Endothelial cell of umbilical vein (primary cell): ENCODE measurements around the gene OPRM1. TPM values are rescaled to one million over a fixed set of nuclear protein-coding genes. Genes with fewer than 3 reads are reported as not detected.

ENCODE experiments used
- BruUV-seq: library from RNA; stranded (reverse); fragments of 400-500 nt; replicated peaks from 2 replicates; lab custom pipeline; 2021; lab: Mats Ljungman, UMichigan
- CTCF ChIA-PET: fragments of 300-600, 350-600 bp; sonication (Branson Sonifier 250); formaldehyde crosslinking; loops from one replicate; lab custom pipeline; 2021; ENCODE audit warnings: antibody characterized with exemption, inconsistent platforms; lab: Charles Lee
- POLR2A ChIA-PET: fragments of 300-600, 350-600 bp; sonication (Branson Sonifier 250); formaldehyde crosslinking; loops from one replicate; lab custom pipeline; 2021; ENCODE audit warnings: antibody characterized with exemption, inconsistent platforms; lab: Charles Lee
- DNase-seq: peaks from one replicate; pipeline ENCODE4 v3.0.0-alpha.2; 2011; ENCODE audit warnings: low read depth, low spot score
- FAIRE-seq: peaks from 2 replicates; lab custom pipeline; 2011; peaks lifted over from hg19 to GRCh38; lab: Jason Lieb, UNC
- H2AFZ ChIP-seq: 2 replicates; pipeline ENCODE4 v1.6.0; 2012; ENCODE audit warnings: low read depth, low read length, control low read depth, inconsistent platforms
- H3K27ac ChIP-seq: 2 replicates; pipeline ENCODE4 v1.5.1; 2011; ENCODE audit warnings: low read depth, mild to moderate bottlenecking, control low read depth, low read length, moderate library complexity; ENCODE audit not compliant: insufficient read depth
- H3K27me3 ChIP-seq, 2 experiments: 2 replicates each; pipeline versions ENCODE4 v1.6.0 to v1.6.1; 2011; ENCODE audit warnings: low read length in 2 of 2, mixed read lengths in 1 of 2; ENCODE audit not compliant: control insufficient read depth in 2 of 2, insufficient read depth in 2 of 2
- H3K36me3 ChIP-seq, 2 experiments: 2 replicates in 1 of 2; 3 replicates in 1 of 2; pipeline ENCODE4 v1.5.1; 2011; ENCODE audit warnings: low read length in 2 of 2, mild to moderate bottlenecking in 1 of 2, moderate library complexity in 1 of 2; ENCODE audit not compliant: control insufficient read depth in 2 of 2, insufficient read depth in 2 of 2; ENCODE audit errors: extremely low read depth in 1 of 2
- H3K4me1 ChIP-seq: 3 replicates; pipeline ENCODE4 v1.5.1; 2011; ENCODE audit warnings: mild to moderate bottlenecking, low read length; ENCODE audit not compliant: control insufficient read depth, insufficient read depth; ENCODE audit errors: extremely low read depth
- H3K4me2 ChIP-seq: 2 replicates; pipeline ENCODE4 v1.6.1; 2011; ENCODE audit warnings: low read length, control low read depth, mixed read lengths; ENCODE audit not compliant: insufficient read depth
- H3K4me3 ChIP-seq, 3 experiments: fragments of 200-600 bp in 1 of 3; sonication (generic), shearing (Covaris generic) in 1 of 3; replicated peaks in 1 of 3; 2 replicates each; pipeline ENCODE4 v1.5.1; 2011 to 2016; ENCODE audit warnings: control low read depth in 3 of 3, low read length in 3 of 3, mild to moderate bottlenecking in 2 of 3, inconsistent platforms in 1 of 3, low read depth in 1 of 3, moderate library complexity in 1 of 3; ENCODE audit not compliant: insufficient read depth in 1 of 3
- H3K79me2 ChIP-seq: 2 replicates; pipeline ENCODE4 v1.6.0; 2012; ENCODE audit warnings: low read length, inconsistent platforms; ENCODE audit not compliant: control insufficient read depth, insufficient read depth
- H3K9ac ChIP-seq: replicated peaks from 2 replicates; pipeline ENCODE3; 2011; ENCODE audit warnings: low read length, control low read depth; ENCODE audit not compliant: insufficient read depth; ENCODE audit errors: extremely low read depth
- H3K9me1 ChIP-seq: replicated peaks from 3 replicates; pipeline ENCODE4 v1.6.0; 2011; ENCODE audit warnings: mild to moderate bottlenecking, low read length; ENCODE audit not compliant: control insufficient read depth, insufficient read depth; ENCODE audit errors: extremely low read depth
- H3K9me3 ChIP-seq: replicated peaks from 2 replicates; pipeline ENCODE4 v1.5.1; 2012; ENCODE audit warnings: low read length, inconsistent platforms; ENCODE audit not compliant: control insufficient read depth, insufficient read depth
- H4K20me1 ChIP-seq: replicated peaks from 2 replicates; pipeline ENCODE3; 2011; ENCODE audit warnings: mild to moderate bottlenecking, low read length; ENCODE audit not compliant: control insufficient read depth, insufficient read depth; ENCODE audit errors: extremely low read depth
- EZH2 ChIP-seq: IDR thresholded peaks from 2 replicates; pipeline ENCODE4 v1.6.1; 2012; ENCODE audit warnings: borderline replicate concordance, low read depth, mild to moderate bottlenecking, moderate library complexity, low read length, inconsistent platforms; ENCODE audit not compliant: severe bottlenecking
- FOS ChIP-seq: IDR thresholded peaks from 2 replicates; pipeline ENCODE4 v1.6.1; 2011; ENCODE audit warnings: mild to moderate bottlenecking, low read length, moderate library complexity, borderline replicate concordance; ENCODE audit not compliant: insufficient read depth
- GATA2 ChIP-seq: IDR thresholded peaks from 2 replicates; pipeline ENCODE4 v1.7.0; 2011; ENCODE audit warnings: low read depth, mild to moderate bottlenecking, moderate library complexity, mixed read lengths, low read length; ENCODE audit not compliant: insufficient read length, insufficient read depth
- JUN ChIP-seq: IDR thresholded peaks from 2 replicates; pipeline ENCODE4 v1.6.1; 2011; ENCODE audit warnings: borderline replicate concordance, low read depth; ENCODE audit not compliant: insufficient read length, insufficient read depth
- MYC ChIP-seq: IDR thresholded peaks from one replicate; pipeline ENCODE4 v1.6.1; 2011; ENCODE audit warnings: mild to moderate bottlenecking, low read depth, low read length
- POLR2A ChIP-seq: IDR thresholded peaks from 2 replicates; pipeline ENCODE4 v1.6.1; 2012; ENCODE audit warnings: low read depth, mild to moderate bottlenecking, control low read depth, low read length
- POLR2AphosphoS5 ChIP-seq: IDR thresholded peaks from 2 replicates; pipeline ENCODE4 v1.6.1; 2012; ENCODE audit warnings: low read depth, mild to moderate bottlenecking, control low read depth, low read length, moderate library complexity; ENCODE audit not compliant: insufficient read depth
- dilution Hi-C: fragments of 300-500 bp; cut with MboI; formaldehyde crosslinking; loops from one replicate; pipeline ENCODE4 v1.15.0; 2019; ENCODE audit warnings: low sequenced_read_pairs; ENCODE audit not compliant: extremely low pct_ligation_motif_present
- intact Hi-C: fragments of 100-400 bp; cut with micrococcal nuclease; formaldehyde crosslinking; loops from one replicate; pipeline ENCODE4 v1.10.0; 2022
- polyA plus RNA-seq, 4 experiments: library from polyadenylated mRNA; depleted of rRNA in 3 of 4; stranded (reverse) in 3 of 4; unstranded in 1 of 4; fragments of >200 nt; gene quantifications; 2 replicates each; pipeline versions ENCODE4 v1.2.1 to v1.2.3, GENCODE V29; 2011 to 2012; ENCODE audit warnings: missing spikeins in 1 of 4
- total RNA-seq: library from RNA; stranded (reverse); gene quantifications from 2 replicates; pipeline ENCODE4 v1.2.3, GENCODE V29; 2021
- TF ChIP-seq, protein P1 (sequence below), 2 donors: IDR thresholded peaks; 1 replicate in 1 of 2; 2 replicates in 1 of 2; pipeline ENCODE4 v1.5.1; 2011; ENCODE audit warnings: low read length in 2 of 2, mild to moderate bottlenecking in 2 of 2, moderate library complexity in 2 of 2, control low read depth in 1 of 2, inconsistent platforms in 1 of 2, low read depth in 1 of 2; ENCODE audit not compliant: insufficient read depth in 1 of 2; ENCODE audit errors: extremely low read depth in 1 of 2
- TF ChIP-seq, protein P2 (sequence below): IDR thresholded peaks from 2 replicates; pipeline ENCODE4 v1.6.1; 2011; ENCODE audit not compliant: insufficient read depth, insufficient read length

OPRM1 gene
- total and polyA plus RNA-seq, 2 donors (not counting 3 experiments of a cell fraction or from before 2014, with no cell fraction given), result not detected

DNA sequence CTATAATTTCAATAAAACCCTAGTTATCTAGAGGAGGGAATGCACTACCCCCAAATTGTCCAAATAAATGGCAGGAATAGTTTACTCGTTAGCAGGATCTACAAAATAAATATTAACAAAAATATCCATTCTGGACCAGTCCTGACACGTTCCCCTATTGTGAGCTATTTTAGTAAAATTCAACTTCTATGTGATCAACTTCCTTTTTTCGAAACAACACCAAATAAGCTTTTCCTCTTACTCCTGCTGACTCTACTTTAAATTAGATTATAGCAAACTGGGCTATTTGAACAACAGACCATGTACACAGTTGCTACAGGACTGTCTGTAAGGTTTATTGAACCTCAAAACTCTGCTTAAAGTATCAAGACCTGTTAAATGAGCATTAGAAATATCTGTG is 163.3 kb downstream of the OPRM1 start:
- no peak overlapping the region for H3K4me3 ChIP-seq
- dilution Hi-C loops (no loop called here), intact Hi-C loops (no loop called here)
- ChIA-PET POLR2A (no interaction called here), CTCF (no interaction called here)
- no peak overlapping the region for H3K4me2 ChIP-seq
- H3K27me3 ChIP-seq, result no peaks in the 10 kb centered on the region
- no peaks in the 10 kb centered on the region for H3K9me1 ChIP-seq
- no peaks in the 10 kb centered on the region for H3K9me3 ChIP-seq
- no peaks in the 10 kb centered on the region for H3K4me1 ChIP-seq
- no peaks in the 10 kb centered on the region for H3K36me3 ChIP-seq
- BruUV-seq, result no TSS peak
- no peaks in the 10 kb centered on the region for H4K20me1 ChIP-seq
- H2AFZ ChIP-seq, result no peak overlapping the region
- no peak for DNase-seq
- no peak for TF ChIP-seq JUN
- TF ChIP-seq, protein P1, sequence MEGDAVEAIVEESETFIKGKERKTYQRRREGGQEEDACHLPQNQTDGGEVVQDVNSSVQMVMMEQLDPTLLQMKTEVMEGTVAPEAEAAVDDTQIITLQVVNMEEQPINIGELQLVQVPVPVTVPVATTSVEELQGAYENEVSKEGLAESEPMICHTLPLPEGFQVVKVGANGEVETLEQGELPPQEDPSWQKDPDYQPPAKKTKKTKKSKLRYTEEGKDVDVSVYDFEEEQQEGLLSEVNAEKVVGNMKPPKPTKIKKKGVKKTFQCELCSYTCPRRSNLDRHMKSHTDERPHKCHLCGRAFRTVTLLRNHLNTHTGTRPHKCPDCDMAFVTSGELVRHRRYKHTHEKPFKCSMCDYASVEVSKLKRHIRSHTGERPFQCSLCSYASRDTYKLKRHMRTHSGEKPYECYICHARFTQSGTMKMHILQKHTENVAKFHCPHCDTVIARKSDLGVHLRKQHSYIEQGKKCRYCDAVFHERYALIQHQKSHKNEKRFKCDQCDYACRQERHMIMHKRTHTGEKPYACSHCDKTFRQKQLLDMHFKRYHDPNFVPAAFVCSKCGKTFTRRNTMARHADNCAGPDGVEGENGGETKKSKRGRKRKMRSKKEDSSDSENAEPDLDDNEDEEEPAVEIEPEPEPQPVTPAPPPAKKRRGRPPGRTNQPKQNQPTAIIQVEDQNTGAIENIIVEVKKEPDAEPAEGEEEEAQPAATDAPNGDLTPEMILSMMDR (IDR thresholded peaks at IDR 0.05; ENCODE audit: extremely low read depth in 1 of 2, insufficient read depth in 1 of 2, low read depth in 1 of 2, low read length in 2 of 2), result no peak
- TF ChIP-seq FOS, result no peak
- TF ChIP-seq, protein P2, sequence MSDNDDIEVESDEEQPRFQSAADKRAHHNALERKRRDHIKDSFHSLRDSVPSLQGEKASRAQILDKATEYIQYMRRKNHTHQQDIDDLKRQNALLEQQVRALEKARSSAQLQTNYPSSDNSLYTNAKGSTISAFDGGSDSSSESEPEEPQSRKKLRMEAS, result no peak
- no peak for TF ChIP-seq EZH2
- no peak for FAIRE-seq
- H3K27ac ChIP-seq, result no peak overlapping the region
- no peaks in the 10 kb centered on the region for H3K79me2 ChIP-seq
- no peak overlapping the region for H3K9ac ChIP-seq

DNA sequence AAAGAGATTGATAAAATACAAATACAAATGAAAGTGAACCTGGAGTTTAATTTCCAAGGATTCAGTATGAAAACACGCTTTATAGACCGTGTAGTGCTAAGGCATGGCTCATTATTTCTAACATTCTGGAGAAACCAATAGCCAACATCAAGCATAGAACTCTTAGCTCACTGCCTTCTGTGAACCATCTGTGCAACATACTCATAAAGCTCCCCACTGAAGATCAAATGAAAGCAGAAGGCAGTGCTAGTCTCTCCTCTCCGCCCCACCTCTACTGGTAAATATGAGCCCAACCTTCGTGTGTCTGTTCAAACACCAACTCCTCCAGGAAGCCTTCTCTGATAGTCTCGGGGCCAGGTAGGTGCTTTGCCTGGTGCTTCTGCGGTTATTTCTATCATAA is 163.9 kb downstream of the OPRM1 start:
- H3K4me3 ChIP-seq, result no peak overlapping the region
- no peaks in the 10 kb centered on the region for H4K20me1 ChIP-seq
- H2AFZ ChIP-seq, result no peak overlapping the region
- H3K36me3 ChIP-seq, result no peaks in the 10 kb centered on the region
- H3K9me3 ChIP-seq, result no peaks in the 10 kb centered on the region
- H3K79me2 ChIP-seq, result no peaks in the 10 kb centered on the region
- dilution Hi-C loops, result no loop called here
- no TSS peak for BruUV-seq
- no peaks in the 10 kb centered on the region for H3K4me1 ChIP-seq
- H3K27ac ChIP-seq, result no peak overlapping the region
- FAIRE-seq (no peak), DNase-seq (no peak)
- ChIA-PET CTCF (no interaction called here), POLR2A (no interaction called here)
- H3K27me3 ChIP-seq, result no peaks in the 10 kb centered on the region
- TF ChIP-seq, protein P2, result no peak
- TF ChIP-seq MYC (no peak), FOS (no peak), POLR2A (no peak), JUN (no peak), GATA2 (no peak), EZH2 (no peak), POLR2AphosphoS5 (no peak)
- TF ChIP-seq, protein P1 (IDR thresholded peaks at IDR 0.05; ENCODE audit: extremely low read depth in 1 of 2, insufficient read depth in 1 of 2, low read depth in 1 of 2, low read length in 2 of 2), result no peak
- intact Hi-C loops, result no loop called here
- H3K9ac ChIP-seq, result no peak overlapping the region
- no peaks in the 10 kb centered on the region for H3K9me1 ChIP-seq
- no peak overlapping the region for H3K4me2 ChIP-seq
